K562 (cell line): ENCODE measurements around the gene PCBP4. TPM values are rescaled to one million over a fixed set of nuclear protein-coding genes. Genes with fewer than 3 reads are reported as not detected.

Experiments used
- ATAC-seq: fragments of 200-7000 bp; cut with Tn5 transposase; 3 replicates; pipeline ENCODE4 v1.9.1; 2020; ENCODE audit warnings: moderate library complexity
- BruUV-seq: library from RNA; stranded (reverse); fragments of 400-500 nt; replicated peaks from 2 replicates; lab custom pipeline; 2021; lab: Mats Ljungman, UMichigan
- CTCF ChIA-PET: fragments of 300-600 bp; formaldehyde crosslinking; extraction: SDS; loops from one replicate; lab custom pipeline; 2021; ENCODE audit warnings: low intra/inter-chr PET ratio; lab: Yijun Ruan, JAX
- POLR2A ChIA-PET: fragments of 300-600, 350-650 bp; sonication (Branson Sonifier 250); formaldehyde crosslinking; extraction: SDS; loops from one replicate; lab custom pipeline; 2021; ENCODE audit warnings: antibody characterized with exemption, inconsistent platforms; lab: Yijun Ruan, JAX
- DNase-seq, 4 experiments: peaks; one replicate each; pipeline versions ENCODE4 v3.0.0 to v3.0.0-alpha.2; 2011 to 2018; ENCODE audit warnings: low spot score in 3 of 4, mixed read lengths in 3 of 4; ENCODE audit errors: extremely low read depth in 1 of 4
- FAIRE-seq: peaks from 2 replicates; lab custom pipeline; 2011; peaks lifted over from hg19 to GRCh38; lab: Jason Lieb, UNC
- H2AFZ ChIP-seq: 2 replicates; pipeline ENCODE4 v1.6.0; 2011; ENCODE audit warnings: low read depth, low read length, control low read depth, inconsistent platforms
- H3K27ac ChIP-seq: fragments of 200-600 bp; 3 replicates; pipeline ENCODE4 v1.8.0; 2011; ENCODE audit warnings: low read depth, mild to moderate bottlenecking, control low read depth, inconsistent platforms, low read length, moderate library complexity, mixed read lengths; ENCODE audit errors: extremely low read depth
- H3K27me3 ChIP-seq, 2 experiments: fragments of 300-600 bp in 1 of 2; 2 replicates in 1 of 2; 3 replicates in 1 of 2; pipeline versions ENCODE4 v1.6.0 to v1.8.0; 2011; ENCODE audit warnings: inconsistent platforms in 2 of 2, low read length in 2 of 2, mild to moderate bottlenecking in 1 of 2, mixed read lengths in 1 of 2, moderate library complexity in 1 of 2; ENCODE audit not compliant: control insufficient read depth in 2 of 2, insufficient read depth in 2 of 2
- H3K36me3 ChIP-seq: fragments of 300-600 bp; 3 replicates; pipeline ENCODE4 v1.8.0; 2011; ENCODE audit warnings: mild to moderate bottlenecking, low read length, inconsistent platforms; ENCODE audit not compliant: control insufficient read depth, insufficient read depth
- H3K4me1 ChIP-seq, 2 experiments: fragments of 200-600 bp in 1 of 2; replicated peaks in 1 of 2; 2 replicates in 1 of 2; 3 replicates in 1 of 2; pipeline versions ENCODE4 v1.5.1 to v1.8.0; 2011; ENCODE audit warnings: inconsistent platforms in 2 of 2, low read length in 2 of 2, mild to moderate bottlenecking in 1 of 2, mixed read lengths in 1 of 2, moderate library complexity in 1 of 2; ENCODE audit not compliant: control insufficient read depth in 2 of 2, insufficient read depth in 2 of 2
- H3K4me2 ChIP-seq: 2 replicates; pipeline ENCODE4 v1.6.1; 2011; ENCODE audit warnings: low read length, control low read depth, inconsistent platforms, mixed read lengths; ENCODE audit not compliant: insufficient read depth
- H3K4me3 ChIP-seq: fragments of 200-600 bp; sonication (generic), shearing (Covaris generic); 2 replicates; pipeline ENCODE4 v1.5.1; 2016; ENCODE audit warnings: control low read depth, inconsistent platforms
- H3K79me2 ChIP-seq: fragments of 200-600 bp; 3 replicates; pipeline ENCODE4 v1.8.0; 2011; ENCODE audit warnings: low read length, inconsistent platforms; ENCODE audit not compliant: control insufficient read depth, insufficient read depth
- H3K9ac ChIP-seq, 2 experiments: 2 replicates each; pipeline versions ENCODE4 v1.6.0 to v1.6.1; 2011; ENCODE audit warnings: low read depth in 2 of 2, low read length in 2 of 2, control low read depth in 1 of 2, inconsistent platforms in 1 of 2, mild to moderate bottlenecking in 1 of 2, mixed read lengths in 1 of 2; ENCODE audit not compliant: insufficient read depth in 1 of 2
- H3K9me1 ChIP-seq: one replicate; pipeline ENCODE4 v1.6.0; 2011; ENCODE audit warnings: inconsistent platforms, mild to moderate bottlenecking, low read length, moderate library complexity; ENCODE audit not compliant: control insufficient read depth, insufficient read depth
- H3K9me3 ChIP-seq: replicated peaks from 2 replicates; pipeline ENCODE4 v1.5.1; 2011; ENCODE audit warnings: low read depth, low read length, inconsistent platforms; ENCODE audit not compliant: control insufficient read depth, insufficient read depth
- H4K20me1 ChIP-seq: replicated peaks from 2 replicates; pipeline ENCODE4 v1.6.1; 2011; ENCODE audit warnings: low read length, inconsistent platforms, mixed read lengths; ENCODE audit not compliant: control insufficient read depth, insufficient read depth
- KDM4B ChIP-seq, 2 experiments: fragments of 450-650 bp in 1 of 2; sonication (generic) in 1 of 2; IDR thresholded peaks; 2 replicates each; pipeline ENCODE4 v1.6.1; 2016 to 2017; ENCODE audit warnings: borderline replicate concordance in 2 of 2, antibody characterized with exemption in 1 of 2, low read depth in 1 of 2, mild to moderate bottlenecking in 1 of 2
- MYNN ChIP-seq, 2 experiments: sonication (generic); formaldehyde crosslinking in 1 of 2; IDR thresholded peaks; 2 replicates each; pipeline versions ENCODE4 v1.5.0 to v1.6.1; 2016 to 2020; ENCODE audit warnings: antibody characterized with exemption in 1 of 2, missing genetic modification reagents in 1 of 2
- NCOA1 ChIP-seq: fragments of 450-650 bp; IDR thresholded peaks from 2 replicates; pipeline ENCODE4 v1.6.1; 2016; ENCODE audit warnings: low read depth
- POLR2G ChIP-seq: fragments of 200-400 bp; formaldehyde crosslinking; IDR thresholded peaks from 2 replicates; pipeline ENCODE4 v1.6.1; 2017; ENCODE audit warnings: low read depth, mild to moderate bottlenecking, antibody characterized with exemption, low read length, moderate library complexity
- RBFOX2 ChIP-seq: fragments of 200-400 bp; formaldehyde crosslinking; IDR thresholded peaks from 2 replicates; pipeline ENCODE4 v1.6.1; 2017; ENCODE audit warnings: low read depth, mild to moderate bottlenecking, low read length, moderate library complexity
- SMC3 ChIP-seq: conservative IDR thresholded peaks from 2 replicates; pipeline ENCODE4 v1.6.1; 2011; ENCODE audit warnings: low read depth, low read length, improper control_type of control experiment; ENCODE audit not compliant: insufficient read depth
- TGIF2 ChIP-seq: sonication (generic); formaldehyde crosslinking; IDR thresholded peaks from 2 replicates; pipeline ENCODE4 v1.8.1; 2022; ENCODE audit warnings: mild to moderate bottlenecking, missing genetic modification reagents, moderate library complexity
- WGBS: fragments of 100-300 bp; shearing (Covaris generic); methylation state at CpG from one replicate; pipeline ENCODE4 v1.1.6; 2016; ENCODE audit warnings: low coverage, mixed read lengths; ENCODE audit not compliant: insufficient coverage; ENCODE audit errors: missing lambda C conversion rate; 5-methylcytosine and 5-hydroxymethylcytosine counted together
- in situ Hi-C: fragments of 300-500 bp; cut with MboI; formaldehyde crosslinking; loops from 4 replicates; pipeline ENCODE4 v1.15.0; 2018; ENCODE audit warnings: inconsistent platforms, mixed read lengths
- intact Hi-C: fragments of 100-400 bp; cut with micrococcal nuclease; formaldehyde crosslinking; loops from 2 replicates; pipeline ENCODE4 v1.14.2; 2022
- polyA plus RNA-seq, 8 experiments: library from polyadenylated mRNA; depleted of rRNA in 4 of 8; stranded (reverse) in 5 of 8; unstranded in 3 of 8; fragments of >200 nt; fragmentation: Nextera tagmentation in 2 of 8; fragmentation: Illumina TruSeq in 1 of 8; extraction: Ambion mirVana in 2 of 8; extraction: Trizol in 1 of 8; gene quantifications; 2 replicates each; pipeline versions ENCODE4 v1.2.1 to v1.2.3, GENCODE V29; 2011 to 2014; ENCODE audit warnings: inconsistent platforms in 1 of 8, missing spikeins in 1 of 8
- total RNA-seq, 7 experiments: library from RNA; depleted of rRNA in 6 of 7; stranded (reverse); fragments of >200 nt in 6 of 7; fragmentation: Illumina TruSeq in 2 of 7; extraction: Trizol in 2 of 7; gene quantifications; 2 replicates each; pipeline versions ENCODE4 v1.2.1 to v1.2.3, GENCODE V29; 2011 to 2021; ENCODE audit warnings: low replicate concordance in 1 of 7

The PCBP4 gene
- total and polyA plus RNA-seq, 9 of the 15 experiments (the other 6 are each of a cell fraction or from before 2014, with no cell fraction given), result 0.06 to 5.8 (median 2.6) TPM

GRCh38 chr3:51933471-51934138, 33.6 kb downstream of the PCBP4 start:
- Histone ChIP-seq H3K27ac (no peak overlapping the region), H3K9ac (no peak overlapping the region), H2AFZ (no peak overlapping the region), H3K36me3 (peaks cover 56% of the 10 kb centered on the region; the same call in 2 of the 3 replicates), H3K9me3 (no peaks in the 10 kb centered on the region), H4K20me1 (no peaks in the 10 kb centered on the region), H3K4me2 (no peak overlapping the region), H3K4me3 (no peak overlapping the region), H3K9me1 (no peaks in the 10 kb centered on the region), H3K27me3 (no peaks in the 10 kb centered on the region), H3K4me1 (peaks cover 0 to 5% of the 10 kb centered on the region in 2 experiments; a peak in 3 of 5 replicates), H3K79me2 (peaks cover 3% of the 10 kb centered on the region; the same call in 2 of the 3 replicates)
- 90% methylated on average over 10 of the region's 13 CpGs for WGBS
- no peak for FAIRE-seq
- no peak for ATAC-seq
- DNase-seq, result no peak
- BruUV-seq, result no TSS peak
- intact Hi-C loops (no loop called here), in situ Hi-C loops (no loop called here)
- ChIA-PET CTCF (no interaction called here), POLR2A (interaction anchor here (0.5 to 1.2 kb wide), 5 partner anchors 10 to 649 kb away, joined by 3 to 4 read pairs (median 3); partner anchors contain the start of gene RPL29)
- no peak for TF ChIP-seq MYNN (IDR thresholded peaks at IDR 0.05)
- TF ChIP-seq MYNN (CRISPR knock-in tag; IDR thresholded peaks at IDR 0.05), result no peak
- TF ChIP-seq RBFOX2, result peak; percentile 45; the same call in 1 of the 2 replicates
- 0 out of 2 replicates have a peak, but pooled peaks have one; percentile 12 for TF ChIP-seq POLR2G
- no peak for TF ChIP-seq NCOA1
- TF ChIP-seq KDM4B (IDR thresholded peaks at IDR 0.05; ENCODE audit: borderline replicate concordance in 2 of 2, low read depth in 1 of 2), result no peak
- TF ChIP-seq SMC3, result no peak
- no peak for TF ChIP-seq TGIF2 (CRISPR knock-in tag)
